22Rv1 (cell line): ENCODE results near the gene GATA5.

Source experiments
- H3K27ac ChIP-seq: fragments of 450-650 bp; 2 replicates; pipeline ENCODE4 v1.5.1; 2017
- ZFX ChIP-seq: fragments of 450-650 bp; IDR thresholded peaks from 2 replicates; pipeline ENCODE4 v1.6.1; 2017; ENCODE audit warnings: antibody characterized with exemption, borderline replicate concordance
- TF ChIP-seq, protein P1 (sequence below): fragments of 450-650 bp; IDR thresholded peaks from 2 replicates; pipeline ENCODE4 v1.5.1; 2017; ENCODE audit warnings: mild to moderate bottlenecking

The GATA5 gene

GRCh38 chr20:62444286-62444685 lies 31.5 kb downstream of the GATA5 start:
- TF ChIP-seq, protein P1, sequence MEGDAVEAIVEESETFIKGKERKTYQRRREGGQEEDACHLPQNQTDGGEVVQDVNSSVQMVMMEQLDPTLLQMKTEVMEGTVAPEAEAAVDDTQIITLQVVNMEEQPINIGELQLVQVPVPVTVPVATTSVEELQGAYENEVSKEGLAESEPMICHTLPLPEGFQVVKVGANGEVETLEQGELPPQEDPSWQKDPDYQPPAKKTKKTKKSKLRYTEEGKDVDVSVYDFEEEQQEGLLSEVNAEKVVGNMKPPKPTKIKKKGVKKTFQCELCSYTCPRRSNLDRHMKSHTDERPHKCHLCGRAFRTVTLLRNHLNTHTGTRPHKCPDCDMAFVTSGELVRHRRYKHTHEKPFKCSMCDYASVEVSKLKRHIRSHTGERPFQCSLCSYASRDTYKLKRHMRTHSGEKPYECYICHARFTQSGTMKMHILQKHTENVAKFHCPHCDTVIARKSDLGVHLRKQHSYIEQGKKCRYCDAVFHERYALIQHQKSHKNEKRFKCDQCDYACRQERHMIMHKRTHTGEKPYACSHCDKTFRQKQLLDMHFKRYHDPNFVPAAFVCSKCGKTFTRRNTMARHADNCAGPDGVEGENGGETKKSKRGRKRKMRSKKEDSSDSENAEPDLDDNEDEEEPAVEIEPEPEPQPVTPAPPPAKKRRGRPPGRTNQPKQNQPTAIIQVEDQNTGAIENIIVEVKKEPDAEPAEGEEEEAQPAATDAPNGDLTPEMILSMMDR, result no peak
- no peak for TF ChIP-seq ZFX
- no peak overlapping the region for H3K27ac ChIP-seq

DNA sequence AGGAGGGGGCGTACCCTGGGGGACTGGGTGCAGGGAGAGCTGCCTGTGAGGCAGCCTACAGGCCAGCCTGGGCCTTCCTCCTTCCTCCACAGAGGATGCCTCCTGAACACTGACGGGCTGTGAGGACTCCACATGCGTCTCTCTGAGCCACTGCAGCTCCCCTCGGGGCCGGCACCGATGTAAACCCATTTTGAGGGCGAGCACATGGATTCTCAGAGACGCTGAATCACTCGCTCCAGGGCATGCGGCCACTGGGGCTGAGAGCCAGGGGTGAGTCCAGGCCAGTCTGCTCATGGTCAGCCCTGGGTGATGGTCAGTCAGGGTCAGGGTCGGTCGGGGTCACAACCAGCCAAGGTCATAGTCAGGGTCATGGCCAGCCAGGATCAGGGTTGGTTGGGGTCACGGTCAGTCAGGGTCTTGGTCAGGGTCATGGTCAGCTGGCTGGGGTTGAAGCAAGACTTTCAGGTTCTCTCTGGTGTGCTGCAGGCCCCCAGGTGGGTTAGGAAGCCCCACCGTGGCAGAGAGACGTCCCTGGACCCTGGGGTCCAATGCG lies 33.7 kb downstream of the GATA5 start:
- TF ChIP-seq, protein P1, result no peak
- no peak for TF ChIP-seq ZFX
- no peak overlapping the region for H3K27ac ChIP-seq

- no peak for TF ChIP-seq ZFX
- TF ChIP-seq, protein P1, result no peak
- no peak overlapping the region for H3K27ac ChIP-seq
Measured at GRCh38 chr20:62439218-62439617, 36.6 kb downstream of the GATA5 start.

- H3K27ac ChIP-seq, result no peak overlapping the region
- TF ChIP-seq, protein P1, result no peak
- no peak for TF ChIP-seq ZFX
Measured at GRCh38 chr20:62437927-62438326, 37.9 kb downstream of the GATA5 start.

DNA sequence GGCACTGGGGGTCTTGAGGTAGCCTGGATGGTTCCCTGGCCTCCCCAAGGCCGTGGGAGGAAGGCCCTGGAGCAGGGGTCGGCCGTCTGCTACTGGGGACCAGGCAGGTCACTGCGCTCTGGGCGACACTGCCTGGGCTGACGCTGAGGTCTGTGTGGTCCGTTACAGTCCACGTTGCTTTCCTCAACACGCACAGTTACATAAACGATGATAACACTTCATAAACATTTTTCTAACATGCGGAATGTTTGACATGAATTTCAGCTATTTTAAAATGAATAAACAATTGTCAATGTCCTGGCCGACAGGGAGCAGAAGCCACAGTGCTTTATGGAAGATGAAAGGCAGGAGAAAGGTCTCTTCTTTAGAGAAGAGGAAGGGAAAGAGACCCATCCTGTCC lies 38.3 kb downstream of the GATA5 start:
- TF ChIP-seq ZFX, result no peak
- TF ChIP-seq, protein P1, result no peak
- no peak overlapping the region for H3K27ac ChIP-seq

DNA sequence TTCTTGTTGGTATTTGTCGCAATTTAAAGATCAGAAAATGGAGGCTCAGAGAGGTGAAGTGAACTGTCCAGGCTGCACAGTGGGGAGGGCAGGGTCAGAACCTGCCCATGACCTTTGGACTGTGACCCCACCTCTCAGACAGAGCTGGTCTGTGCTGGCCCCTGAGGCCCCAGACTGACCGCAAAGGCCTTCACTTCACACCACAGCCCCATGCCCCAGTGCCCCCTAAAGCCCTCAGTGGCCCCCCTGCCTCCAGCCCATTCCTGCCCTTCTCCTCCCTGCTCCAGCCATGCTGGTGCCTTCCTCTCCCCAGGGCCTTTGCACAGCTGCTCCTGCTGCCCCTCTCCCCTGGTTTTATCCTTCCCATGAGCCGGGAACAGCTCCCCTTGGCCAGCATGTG lies 39.1 kb downstream of the GATA5 start:
- TF ChIP-seq ZFX, result no peak
- TF ChIP-seq, protein P1, result no peak

GRCh38 chr20:62433658-62434497 lies 41.9 kb downstream of the GATA5 start:
- no peak for TF ChIP-seq ZFX
- TF ChIP-seq, protein P1, result no peak
- H3K27ac ChIP-seq, result no peak overlapping the region

More for the DNA sequence above, 39.1 kb downstream of the GATA5 start:
- H3K27ac ChIP-seq, result no peak overlapping the region
